ENCODE results near the gene GRM4.
"Not testable (repeated sequence)": the region's sequence is repeated elsewhere in the genome, so short reads cannot be mapped to it uniquely, and the experiment has no call there.

Gene GRM4

DNA sequence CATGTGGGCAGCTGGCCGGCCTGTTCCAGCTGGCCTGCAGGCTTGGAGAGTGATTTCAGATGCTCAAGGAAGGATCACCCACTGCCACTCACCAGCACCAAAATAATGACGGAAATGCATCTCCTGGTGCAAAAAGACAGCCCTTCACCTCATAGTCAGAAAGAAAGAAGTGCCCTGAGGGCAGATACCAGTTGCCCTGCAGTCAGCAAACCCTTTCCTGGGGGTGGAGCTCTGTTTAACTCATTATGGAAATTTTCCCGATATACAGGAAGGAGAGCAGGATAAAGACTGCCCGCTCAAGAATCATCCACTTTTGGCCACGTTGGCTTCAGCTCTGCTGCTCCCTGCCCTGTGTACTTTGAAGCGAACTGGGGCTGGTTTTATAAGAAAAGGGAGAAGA, 127.9 kb downstream of the GRM4 start:
- DNase-seq, result no peak

DNA sequence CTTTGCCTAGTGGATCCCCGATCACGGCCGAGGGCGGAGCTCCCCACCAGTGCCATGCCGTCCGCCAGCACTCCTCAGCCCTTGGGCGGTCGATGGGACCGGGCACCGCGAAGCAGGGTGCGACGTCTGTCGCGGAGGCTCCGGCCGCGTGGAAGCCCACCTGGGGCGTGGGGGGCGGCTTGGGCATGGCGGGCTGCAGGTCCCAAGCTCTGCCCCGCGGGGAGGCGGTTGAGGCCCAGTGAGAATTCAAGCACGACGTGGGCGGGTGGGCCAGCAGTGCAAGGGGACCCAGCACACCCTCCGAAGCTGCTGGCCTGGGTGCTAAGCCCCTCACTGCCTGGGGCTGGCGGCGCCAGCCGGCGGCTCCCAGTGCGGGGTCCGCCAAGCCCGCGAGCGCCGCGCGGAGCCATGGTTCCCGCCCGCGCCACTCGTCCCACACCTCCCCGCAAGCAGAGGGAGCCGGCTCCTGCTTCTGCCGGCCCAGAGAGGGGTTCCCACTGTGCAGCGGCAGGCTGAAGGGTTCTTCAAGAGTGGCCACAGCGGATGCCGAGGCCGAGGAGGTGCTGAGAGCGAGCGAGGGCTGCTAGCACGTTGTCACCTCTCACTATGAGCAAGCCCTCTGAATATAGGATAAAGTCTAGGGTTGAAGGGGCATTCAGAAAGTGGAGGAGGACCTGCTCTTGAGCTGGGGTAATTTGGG, 128.6 kb downstream of the GRM4 start:
- no peak for DNase-seq

DNA sequence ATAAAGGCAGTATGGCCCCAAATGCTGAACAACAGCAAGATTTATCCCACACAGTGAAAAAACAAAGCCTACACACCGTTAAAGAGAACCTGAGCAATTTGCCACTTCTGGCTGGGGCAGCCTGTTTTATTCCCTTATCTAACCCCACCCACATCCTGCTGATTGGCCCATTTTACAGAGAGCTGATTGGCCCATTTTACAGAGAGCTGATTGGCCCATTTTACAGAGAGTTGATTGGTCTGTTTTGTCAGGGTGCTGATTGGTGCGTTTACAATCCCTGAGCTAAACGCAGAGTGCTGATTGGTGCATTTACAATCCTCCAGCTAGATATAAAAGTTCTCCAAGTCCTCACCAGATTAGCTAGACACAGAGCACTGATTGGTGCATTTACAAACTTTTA, 129.3 kb downstream of the GRM4 start:
- not testable (repeated sequence) for DNase-seq

DNA sequence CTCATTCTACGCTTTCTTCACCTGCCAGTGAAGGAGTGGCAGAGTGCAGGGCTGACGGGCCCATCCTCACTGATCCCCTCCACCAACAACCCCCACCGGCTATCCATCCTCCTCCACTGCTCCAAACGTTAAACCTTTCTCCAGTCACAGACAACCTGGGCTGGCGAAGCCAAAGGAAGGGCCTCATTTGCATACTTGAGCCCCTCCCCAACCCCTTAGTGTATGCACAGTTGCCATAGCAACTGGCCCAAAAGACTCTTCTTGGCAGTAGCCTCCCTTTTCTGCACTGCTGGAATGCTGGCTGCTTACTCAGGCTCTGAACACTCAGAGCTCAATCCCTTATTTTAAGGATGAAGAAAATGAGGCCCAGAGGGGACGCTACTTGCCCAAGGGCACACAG, 130.3 kb downstream of the GRM4 start:
- no peak for DNase-seq

DNA sequence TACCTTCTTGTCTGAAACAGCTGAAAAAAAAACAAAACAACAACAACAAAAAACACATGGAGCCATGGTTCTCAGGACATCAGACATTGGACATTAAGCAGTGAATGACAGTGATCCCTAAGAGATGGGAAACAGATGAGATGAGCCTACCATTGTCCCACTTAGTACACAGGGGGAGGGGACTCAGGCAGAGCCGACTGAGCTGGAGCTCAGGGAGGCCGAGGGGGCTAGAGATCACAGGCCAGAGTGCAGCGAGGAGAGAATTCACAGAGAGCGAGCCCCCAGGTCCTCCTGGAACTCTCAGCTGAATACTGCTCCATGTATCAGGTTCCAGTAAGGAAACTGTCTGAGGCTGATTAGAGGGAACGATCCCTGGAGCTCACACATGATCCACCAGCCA, 134.6 kb downstream of the GRM4 start:
- no peak for DNase-seq

DNA sequence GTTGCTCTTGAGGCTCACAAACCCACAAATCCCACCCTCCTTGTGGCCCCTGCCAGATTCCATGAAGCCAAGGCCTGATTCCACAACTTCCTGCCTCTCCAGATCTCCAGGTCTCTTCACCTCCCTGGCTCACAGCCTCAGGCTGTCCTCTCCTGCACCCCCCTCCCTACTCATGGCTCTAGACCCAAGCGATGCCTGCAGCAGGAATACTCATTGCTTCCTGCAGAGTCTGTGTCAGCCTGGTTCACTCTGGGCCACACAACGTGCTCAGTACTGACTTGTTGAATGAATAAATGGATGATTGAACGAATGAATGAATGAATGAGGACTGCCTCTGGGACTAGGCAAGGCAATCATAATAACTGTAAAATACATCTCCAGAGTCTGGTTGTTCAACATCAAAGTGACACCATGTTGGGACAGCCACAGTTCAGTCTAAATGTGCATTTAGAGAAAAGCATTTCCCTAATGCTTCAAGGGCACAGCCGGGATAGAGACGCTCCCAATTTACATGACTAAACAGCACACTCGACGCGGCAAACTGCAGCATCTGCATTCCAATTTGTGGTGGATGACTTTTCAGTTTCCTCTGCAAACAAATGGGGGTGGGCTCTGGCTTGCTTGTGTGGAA, 139.9 kb downstream of the GRM4 start:
- DNase-seq, result no peak

DNA sequence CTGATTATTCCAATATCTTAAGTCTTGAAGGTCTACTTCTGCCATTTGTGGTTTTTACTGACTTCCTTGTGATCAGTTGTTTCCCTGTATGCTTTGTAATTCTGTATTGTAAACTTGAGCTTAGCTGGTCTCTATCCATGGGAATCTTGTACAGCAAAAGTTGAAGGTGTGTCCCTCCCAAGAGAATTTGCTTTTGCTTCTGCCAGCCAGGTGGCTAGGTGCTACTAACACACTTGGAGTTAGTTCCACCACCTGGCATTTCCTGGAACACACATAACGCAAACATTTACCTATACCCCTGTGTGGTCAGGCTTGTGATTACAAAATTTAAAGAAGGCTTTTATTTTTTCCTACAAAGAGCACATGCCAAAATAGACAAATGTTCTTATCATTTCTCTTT, 141.2 kb downstream of the GRM4 start:
- no peak for DNase-seq

DNA sequence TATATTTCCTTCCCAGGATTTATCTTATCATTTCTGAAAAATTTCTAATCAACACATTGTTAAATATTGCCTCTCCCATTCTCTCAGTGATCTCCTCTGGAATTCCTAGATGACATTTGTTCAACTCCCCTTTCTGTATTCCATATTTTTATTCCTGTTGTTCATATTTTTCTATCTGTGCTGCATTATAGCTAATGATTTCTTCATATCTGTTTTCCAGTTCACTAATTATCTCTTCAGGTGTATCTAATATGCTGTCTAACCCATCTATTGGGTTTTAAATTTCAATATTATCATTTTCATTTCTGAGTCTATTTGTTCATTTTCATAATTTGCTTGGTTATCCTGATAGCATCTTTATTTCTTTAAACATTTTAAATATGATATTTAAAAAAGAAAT, 141.9 kb downstream of the GRM4 start:
- DNase-seq, result no peak

DNA sequence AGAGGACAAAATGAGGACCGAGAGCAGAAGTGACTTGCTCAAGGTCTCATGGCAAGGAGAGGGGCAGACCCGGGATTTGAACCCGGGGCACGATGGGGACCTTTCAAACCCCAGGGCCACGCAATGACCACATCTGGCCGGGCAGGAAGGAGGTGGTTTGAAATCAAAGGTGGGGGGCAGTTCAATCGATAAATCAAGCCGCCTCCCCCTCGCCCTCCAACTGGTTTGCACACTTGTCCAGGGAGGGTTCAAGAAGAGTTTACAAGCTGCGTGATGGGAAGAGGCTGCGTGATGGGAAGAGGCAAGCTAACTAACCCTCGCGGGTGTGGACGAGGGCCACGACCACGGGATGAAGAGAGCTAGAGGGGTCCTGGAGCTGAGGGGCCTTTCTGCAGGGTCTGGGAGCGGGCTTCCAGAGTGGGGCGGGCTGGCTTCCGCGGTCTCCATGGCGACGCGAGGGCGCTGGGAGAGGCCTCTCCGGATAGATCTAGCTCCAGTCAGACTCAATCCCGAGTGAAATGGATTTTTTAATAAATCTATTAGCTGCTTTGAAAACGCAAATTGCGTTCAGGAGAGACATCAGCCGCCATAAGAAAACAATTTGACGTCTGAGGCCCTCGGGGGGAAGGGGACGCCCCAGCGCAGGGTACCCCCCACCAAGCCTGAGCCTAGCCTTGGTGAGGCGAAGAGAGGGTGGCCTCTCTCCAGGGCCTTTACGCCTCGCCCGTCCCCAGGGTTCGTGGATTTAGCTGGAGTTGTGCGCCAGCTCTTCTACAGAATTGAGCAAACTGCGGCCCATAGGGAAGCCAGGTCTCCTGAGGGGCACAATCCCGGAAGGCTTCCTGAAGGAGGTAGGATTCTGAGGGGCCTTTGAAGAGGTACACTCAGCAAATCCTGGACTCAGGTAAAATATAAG, 143.9 kb downstream of the GRM4 start:
- DNase-seq, result no peak

DNA sequence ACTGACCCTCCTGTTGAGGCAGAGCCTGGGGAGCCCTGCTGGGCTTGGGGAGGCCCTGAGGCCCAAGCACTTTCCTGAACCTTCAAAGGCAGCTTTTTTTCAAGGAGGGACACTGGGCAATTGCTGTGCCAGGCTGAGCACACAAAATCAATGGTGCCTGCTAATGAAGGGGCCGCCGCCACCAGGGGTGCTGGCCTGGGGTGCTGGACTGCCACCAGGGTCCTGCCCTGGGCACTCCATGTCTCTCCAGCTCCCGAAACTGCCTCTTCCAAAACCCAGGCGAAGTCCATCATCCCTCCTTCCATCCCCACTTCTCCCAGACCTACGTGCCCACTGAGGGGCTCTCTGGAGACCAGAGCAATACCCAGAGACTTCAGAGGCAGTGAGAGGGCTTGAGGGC, 145.6 kb downstream of the GRM4 start:
- DNase-seq, result no peak

DNA sequence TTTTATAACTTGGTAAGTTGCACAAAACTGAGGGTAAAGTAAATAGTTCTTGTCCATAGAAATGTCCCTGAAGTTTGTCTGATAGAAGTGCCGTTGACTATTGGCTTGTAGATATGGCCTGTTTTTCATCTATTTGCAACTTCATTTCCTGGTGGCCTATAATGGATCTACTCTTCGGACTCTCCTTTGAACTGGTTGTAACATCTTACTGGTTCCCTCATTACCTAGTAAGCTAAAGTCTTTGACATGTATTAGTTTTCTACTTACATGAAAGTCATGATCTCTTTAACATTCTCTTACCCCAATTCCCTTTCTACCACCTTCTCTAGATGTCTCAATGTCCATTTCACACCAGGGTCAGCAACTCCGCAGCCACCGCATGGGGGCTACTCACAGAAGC, 146.3 kb downstream of the GRM4 start:
- no peak for DNase-seq

DNA sequence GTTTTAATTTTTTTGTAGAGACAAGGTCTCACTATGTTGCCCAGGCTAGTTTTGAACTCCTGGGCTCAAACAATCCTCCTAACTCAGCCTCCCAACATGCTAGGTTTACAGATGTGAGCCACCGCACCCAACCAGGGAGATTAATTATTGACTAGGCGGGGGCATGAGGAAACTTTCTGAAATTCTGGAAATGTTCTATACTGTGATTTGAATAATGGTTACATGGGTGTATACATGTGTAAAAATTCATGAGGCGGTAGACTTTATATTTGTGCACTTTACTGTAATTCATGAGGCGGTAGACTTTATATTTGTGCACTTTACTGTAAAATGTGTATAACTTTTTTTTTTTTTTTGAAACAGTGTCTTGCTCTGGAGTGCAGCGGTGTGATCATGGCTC, 147.2 kb downstream of the GRM4 start:
- DNase-seq, result no peak

DNA sequence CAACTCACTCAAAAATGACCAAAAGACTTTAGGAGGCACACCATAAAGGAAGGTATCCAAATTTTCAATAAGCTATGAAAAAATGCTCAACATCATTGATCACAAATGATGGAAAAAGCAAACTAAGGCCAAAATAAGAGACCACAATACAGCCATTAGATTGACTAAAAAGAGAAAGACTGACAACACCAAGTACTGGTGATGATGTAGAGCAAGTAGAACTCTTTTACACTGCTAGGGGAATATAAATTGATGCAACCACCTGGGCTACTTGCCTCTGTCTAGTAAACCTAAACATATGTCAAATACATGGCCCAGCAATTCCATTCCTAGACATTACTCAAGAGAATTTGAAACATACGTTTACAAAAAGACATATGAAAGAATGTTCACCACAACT, 148.6 kb downstream of the GRM4 start:
- no peak for DNase-seq

DNA sequence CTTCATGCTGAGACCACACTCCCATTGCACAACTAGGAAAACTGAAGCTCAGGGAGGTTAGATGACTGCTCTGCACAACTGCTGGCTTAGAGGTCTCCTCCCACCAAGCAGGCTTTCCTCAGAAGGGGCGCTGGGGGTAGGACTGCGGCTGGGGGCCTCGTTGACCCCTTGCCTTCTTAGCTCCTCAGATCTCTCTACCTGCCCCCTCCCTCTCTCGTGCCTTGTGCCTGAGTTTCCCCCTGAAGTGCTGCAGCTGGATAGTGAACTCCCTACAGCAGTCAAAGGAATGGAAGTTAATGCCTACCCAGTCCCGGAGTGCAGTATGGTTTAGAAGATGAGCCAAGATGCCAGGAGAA, 149.8 kb downstream of the GRM4 start:
- DNase-seq, result no peak

DNA sequence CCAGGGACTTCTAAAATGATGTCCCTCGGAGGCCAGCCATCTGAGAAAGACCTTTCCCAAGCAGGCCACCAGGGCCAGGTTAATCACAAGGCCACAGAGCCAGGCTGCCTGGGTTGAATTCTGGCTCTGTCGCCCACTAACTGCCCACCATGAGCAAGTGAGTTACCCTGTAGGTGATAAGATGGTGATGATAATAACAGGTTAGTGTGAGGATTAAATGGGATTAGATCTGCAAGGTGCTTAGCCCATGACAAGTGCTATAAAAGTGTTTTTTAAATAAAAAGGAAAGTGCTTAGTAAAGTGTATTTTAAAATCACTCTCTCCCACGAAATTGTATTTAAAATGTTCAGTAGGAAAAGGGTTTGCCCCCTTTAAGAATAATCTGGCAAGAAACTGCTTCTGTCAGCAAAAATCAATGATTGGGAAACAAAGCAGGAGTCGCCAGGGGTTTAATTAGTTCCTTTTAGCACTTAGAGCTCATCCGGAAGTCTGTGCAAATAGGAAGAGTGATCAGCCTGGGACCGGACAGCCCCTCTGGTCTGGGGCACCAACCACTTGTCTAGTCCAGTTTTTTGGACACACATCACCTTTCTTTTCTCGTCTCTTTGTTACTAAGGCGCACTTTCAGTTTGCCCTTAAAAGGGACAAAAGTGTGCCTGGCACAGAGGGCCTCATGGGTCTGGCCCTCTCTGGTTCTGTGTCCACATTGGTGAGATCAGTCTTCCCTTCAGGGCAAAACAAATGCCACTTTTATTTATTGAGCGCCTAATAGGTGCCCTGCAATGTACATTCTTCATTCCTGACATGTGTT, 150.4 kb downstream of the GRM4 start:
- no peak for DNase-seq

DNA sequence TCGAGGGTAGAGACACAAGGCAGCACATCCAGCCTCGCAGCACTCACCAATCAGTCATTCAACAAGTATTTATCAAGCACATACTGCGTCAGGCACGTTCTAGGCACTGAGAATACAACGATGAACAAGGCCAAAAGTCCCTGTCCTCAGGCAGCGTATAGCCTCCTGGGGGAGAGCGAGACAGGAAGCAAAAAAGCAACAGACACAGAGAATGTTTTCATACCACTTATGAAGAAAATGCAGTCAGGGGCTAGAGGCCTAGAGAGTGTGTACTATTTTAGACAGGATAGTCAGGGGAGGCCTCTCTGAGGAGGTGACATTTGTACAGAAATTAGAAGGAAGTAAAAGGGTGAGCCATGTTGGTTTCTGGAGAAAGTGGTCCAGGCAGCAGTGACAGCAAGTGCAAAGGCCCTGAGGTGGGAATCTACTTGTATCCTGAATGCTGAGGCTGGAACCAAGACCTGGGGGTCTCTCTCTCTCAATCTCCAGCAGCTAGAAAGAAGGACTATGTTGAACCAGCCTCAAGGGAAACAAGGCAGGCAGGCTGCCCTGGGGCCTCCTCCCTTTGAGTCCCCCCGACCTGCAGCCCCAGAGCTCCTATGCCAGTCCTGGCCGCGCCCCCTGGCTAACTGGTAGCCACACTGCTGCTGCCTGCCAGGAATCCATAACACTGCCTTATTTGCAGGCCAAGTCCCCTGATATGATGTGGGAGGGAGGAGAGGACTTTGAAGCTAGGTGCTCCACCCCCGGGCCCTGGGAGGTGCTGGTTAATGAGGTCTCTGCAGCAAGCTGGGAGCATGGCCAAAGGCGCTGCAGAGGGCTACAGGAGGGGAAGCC, 151.2 kb downstream of the GRM4 start:
- DNase-seq, result no peak

DNA sequence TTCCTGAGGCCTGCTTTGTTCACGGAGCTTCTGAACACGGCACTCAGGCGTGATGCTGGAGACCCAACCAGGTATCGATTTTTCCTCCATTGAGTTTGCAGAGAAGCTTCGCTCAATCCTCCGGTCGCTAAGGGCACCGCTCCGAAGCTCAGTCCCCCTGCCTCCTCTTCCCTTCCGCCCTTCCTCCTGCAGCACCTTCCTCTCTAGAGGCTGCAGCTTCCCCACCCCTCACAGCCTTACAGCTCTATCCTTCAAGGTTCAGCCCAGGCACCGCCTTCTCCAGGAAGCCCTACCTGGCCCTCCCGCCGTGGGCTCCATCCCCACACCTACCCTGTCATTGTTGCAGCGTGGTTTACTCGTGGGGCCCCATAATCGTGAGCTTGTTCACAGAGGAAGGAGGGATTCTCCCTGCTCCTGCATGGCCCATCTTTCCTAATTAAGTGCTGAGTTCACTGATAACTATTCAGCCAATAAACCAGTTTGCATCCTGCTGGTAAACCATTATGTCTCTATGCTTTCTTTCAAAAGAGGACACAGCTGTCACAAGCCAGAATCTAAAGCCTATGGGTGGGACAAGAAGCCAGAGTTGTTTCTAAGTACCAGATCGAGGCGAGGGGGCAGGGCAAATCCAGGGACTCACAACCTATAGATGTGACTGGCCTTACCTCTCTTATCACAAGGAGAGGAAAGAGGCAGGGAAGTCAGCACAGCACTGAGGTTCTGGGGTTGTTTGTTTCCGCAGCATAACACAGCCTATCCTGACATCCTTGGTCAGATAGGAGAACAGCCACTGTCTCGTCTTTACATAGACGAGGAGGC, 152.0 kb downstream of the GRM4 start:
- DNase-seq, result no peak

DNA sequence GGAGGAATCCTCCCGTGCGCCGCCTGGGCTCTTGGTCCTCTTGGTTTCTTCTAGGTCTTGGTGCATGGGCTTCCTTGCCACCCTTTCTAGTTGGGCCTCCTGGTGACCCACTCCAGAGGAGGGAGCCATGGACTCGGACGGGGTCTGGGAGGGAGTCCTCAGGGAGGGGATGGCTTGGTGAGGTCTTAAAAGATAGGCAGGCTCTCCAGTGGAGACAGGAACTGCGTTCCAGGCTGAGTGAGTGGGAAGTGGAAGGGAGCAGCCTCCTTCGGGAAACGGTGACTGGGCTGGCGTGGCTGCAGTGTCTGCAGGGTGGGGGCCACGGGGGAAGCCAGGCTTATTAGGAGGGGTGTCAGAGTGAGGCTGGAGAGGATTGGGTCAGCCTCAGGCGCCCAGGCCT, 152.8 kb downstream of the GRM4 start:
- no peak for DNase-seq

DNA sequence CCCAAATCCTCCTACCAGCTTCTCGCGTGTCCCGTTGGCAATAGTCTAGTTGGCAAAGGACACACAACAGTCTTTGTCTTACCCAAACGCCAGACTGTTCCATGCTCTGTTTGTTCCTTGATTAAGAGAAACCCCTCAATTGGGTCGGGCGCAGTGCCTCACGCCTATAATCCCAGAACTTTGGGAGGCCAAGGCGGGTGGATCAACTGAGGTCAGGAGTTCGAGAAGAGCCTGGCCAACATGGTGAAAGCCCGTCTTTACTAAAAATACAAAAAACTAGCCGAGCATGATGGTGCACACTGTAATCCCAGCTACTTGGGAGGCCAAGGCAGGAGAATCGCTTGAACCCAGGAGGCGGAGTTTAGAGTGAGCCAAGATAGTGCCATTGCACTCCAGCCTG, 153.7 kb downstream of the GRM4 start:
- no peak for DNase-seq

DNA sequence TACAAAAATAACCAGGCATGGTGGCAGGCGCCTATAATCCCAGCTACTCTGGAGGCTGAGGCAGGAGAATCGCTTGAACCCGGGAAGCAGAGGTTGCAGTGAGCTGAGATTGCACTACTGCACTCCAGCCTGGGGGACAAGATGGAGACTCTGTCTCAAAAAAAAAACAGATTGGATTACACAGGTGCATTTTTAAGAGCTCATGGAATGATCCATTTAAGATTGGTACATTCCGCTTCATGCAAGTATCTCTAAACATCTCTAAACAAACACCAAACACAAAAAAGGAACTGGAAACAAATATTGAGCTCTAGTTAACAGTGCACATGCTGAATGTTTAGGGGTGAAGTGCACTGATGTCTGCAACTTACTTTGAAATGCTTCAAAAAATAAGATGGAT, 154.3 kb downstream of the GRM4 start:
- no peak for DNase-seq

DNA sequence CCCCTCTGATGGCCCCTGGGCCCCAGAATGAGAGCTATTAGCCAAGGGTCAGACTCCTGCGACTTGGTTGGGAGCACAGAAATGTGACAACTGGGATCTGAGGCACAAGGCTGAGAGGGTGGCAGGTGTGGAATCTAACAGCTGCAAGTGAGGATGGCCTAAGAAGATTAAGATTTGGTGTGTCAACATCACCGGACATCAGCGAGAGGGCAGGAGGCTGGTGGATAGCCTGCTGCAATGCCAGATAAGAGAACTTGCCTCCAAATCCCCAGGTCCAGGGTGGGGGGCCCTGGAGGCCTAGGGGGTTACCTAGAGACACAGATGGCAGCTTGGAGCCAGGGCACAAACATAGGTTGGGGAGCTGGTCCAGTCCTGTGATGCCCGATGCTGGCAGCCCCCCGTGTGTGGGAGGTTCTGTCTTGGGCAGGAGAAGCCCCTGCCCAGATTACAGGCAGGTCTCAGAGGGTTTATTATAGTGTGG, 155.8 kb downstream of the GRM4 start:
- DNase-seq, result no peak
